Ovary (tissue), 9 donors: ENCODE data around the gene RSBN1. TPM values are rescaled to one million over a fixed set of nuclear protein-coding genes. Genes with fewer than 3 reads are reported as not detected.
A peak's percentile ranks its signal among the peaks of the same experiment; 100 is the strongest.

Experiments
- DNase-seq, 5 donors: peaks; one replicate each; pipeline ENCODE4 v3.0.0-alpha.2; 2019 to 2020
- H3K27ac ChIP-seq, 2 donors: fragments of 200-600 bp; one replicate each; pipeline versions ENCODE4 v1.5.1 to v1.8.0; 2019 to 2022
- H3K27me3 ChIP-seq: fragments of 200-600 bp; one replicate; pipeline ENCODE4 v1.8.0; 2022
- H3K36me3 ChIP-seq: fragments of 200-600 bp; sonication (generic); one replicate; pipeline ENCODE4 v1.5.1; 2019
- H3K4me1 ChIP-seq: one replicate; pipeline ENCODE4 v1.8.1; 2013; ENCODE audit warnings: mild to moderate bottlenecking, moderate library complexity; ENCODE audit not compliant: insufficient read depth
- H3K4me3 ChIP-seq: fragments of 200-600 bp; sonication (generic); one replicate; pipeline ENCODE4 v1.5.1; 2017
- H3K9me3 ChIP-seq, 2 donors: fragments of 200-600 bp in 1 of 2; sonication (generic) in 1 of 2; one replicate each; pipeline versions ENCODE4 v1.5.1 to v1.8.1; 2013 to 2019; ENCODE audit warnings: mild to moderate bottlenecking in 1 of 2, moderate library complexity in 1 of 2
- EP300 ChIP-seq: sonication (generic); formaldehyde crosslinking; IDR thresholded peaks from one replicate; pipeline ENCODE4 v1.6.1; 2017; ENCODE audit warnings: antibody characterized with exemption
- POLR2A ChIP-seq: fragments of 450-650 bp; IDR thresholded peaks from one replicate; pipeline ENCODE4 v1.6.1; 2017; ENCODE audit warnings: antibody characterized with exemption, mild to moderate bottlenecking, moderate library complexity
- WGBS, 3 donors: extraction: QIAGEN DNeasy Blood & Tissue Kit in 1 of 3; methylation state at CpG; one replicate each; pipeline versions ENCODE4 v1.1.5 to v1.1.7; 2013 to 2017; 5-methylcytosine and 5-hydroxymethylcytosine counted together
- intact Hi-C, 4 donors: fragments of 100-400 bp; cut with DNase I; formaldehyde crosslinking; loops; one replicate each; pipeline versions ENCODE4 v1.11.0 to v1.15.1; 2022 to 2023
- polyA plus RNA-seq, 2 donors: library from polyadenylated mRNA; stranded (reverse); fragments of 200-250 nt in 1 of 2; fragments of 350-450 nt in 1 of 2; fragmentation: Illumina TruSeq in 1 of 2; extraction: RNeasy Lipid Tissue Mini Kit (QIAGEN cat#74804) in 1 of 2; gene quantifications; one replicate each; pipeline ENCODE4 v1.2.3, GENCODE V29; 2013 to 2014
- total RNA-seq, 7 donors: library from RNA; depleted of rRNA in 2 of 7; stranded (reverse); fragments of >200 nt in 2 of 7; fragmentation: NEBNext Ultra II Directional in 3 of 7; extraction: Animal tissue kit (Norgen Biotek cat#: 25700) in 3 of 7; gene quantifications; one replicate each; pipeline versions ENCODE4 v1.1.0 to v1.2.4, GENCODE V29; 2016 to 2023
- TF ChIP-seq, protein P1 (sequence below), 3 donors: fragments of 450-650 bp in 2 of 3; fragments of 200-600 bp in 1 of 3; IDR thresholded peaks; one replicate each; pipeline versions ENCODE4 v1.5.1 to v1.8.0; 2016 to 2022; ENCODE audit warnings: antibody characterized with exemption in 3 of 3, mild to moderate bottlenecking in 1 of 3
- donor health status: DM: no; HTN: no; CAD: no; lungs with moderate emphysema.
- donor health status: DM: no; HTN: no; CAD: no.
- donor health status: Bipolar disorder and iron deficiency.
- donor health status: DM: yes; HTN: yes; CAD: no.
- donor health status: DM: no; HTN: no; CAD: no.
- donor health status: DM: yes; HTN: yes; CAD: no.

Gene RSBN1
- total and polyA plus RNA-seq, 9 donors, result 10.5 to 36.1 (median 29.7) TPM

DNA sequence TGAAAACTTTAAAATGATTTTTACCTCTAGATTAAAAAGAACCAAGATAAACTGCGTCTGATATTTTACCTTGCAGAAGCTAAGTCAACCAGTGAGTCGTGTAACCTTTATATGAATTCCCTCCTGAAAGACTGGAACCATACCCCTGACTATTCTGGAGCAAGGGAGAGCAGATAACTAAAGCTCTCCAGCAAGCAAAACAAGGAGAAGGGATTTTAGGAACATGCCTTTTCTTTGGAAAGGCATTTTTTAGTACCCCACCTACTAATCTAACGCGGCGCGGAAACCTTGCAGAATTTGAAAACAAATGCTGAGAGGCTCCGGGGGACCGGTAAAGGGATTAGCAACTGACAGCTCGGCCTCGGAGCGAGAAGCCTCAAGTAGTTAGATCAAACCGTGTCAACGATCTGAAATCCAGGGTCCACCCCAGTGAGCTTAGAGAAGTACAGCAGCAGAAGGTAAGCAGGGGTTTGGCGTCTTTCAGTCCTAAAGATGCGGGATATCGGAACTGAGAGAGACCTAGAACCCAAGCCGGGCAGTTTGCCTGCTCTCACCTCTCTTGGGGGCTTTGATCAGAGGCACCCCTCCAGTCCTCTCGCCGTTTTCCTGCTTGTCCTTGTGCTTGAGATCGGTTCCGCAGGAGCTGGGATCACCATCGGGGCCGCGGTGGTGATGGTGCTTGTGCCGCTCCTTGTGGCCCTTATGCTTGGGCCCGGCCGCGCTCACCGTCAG, 954 bp downstream of the RSBN1 start:
- peak in 2 of 5 donors; percentile 59 to 70 for DNase-seq
- no peaks in the 10 kb centered on the region for H3K36me3 ChIP-seq
- intact Hi-C loops, result no loop called here

DNA sequence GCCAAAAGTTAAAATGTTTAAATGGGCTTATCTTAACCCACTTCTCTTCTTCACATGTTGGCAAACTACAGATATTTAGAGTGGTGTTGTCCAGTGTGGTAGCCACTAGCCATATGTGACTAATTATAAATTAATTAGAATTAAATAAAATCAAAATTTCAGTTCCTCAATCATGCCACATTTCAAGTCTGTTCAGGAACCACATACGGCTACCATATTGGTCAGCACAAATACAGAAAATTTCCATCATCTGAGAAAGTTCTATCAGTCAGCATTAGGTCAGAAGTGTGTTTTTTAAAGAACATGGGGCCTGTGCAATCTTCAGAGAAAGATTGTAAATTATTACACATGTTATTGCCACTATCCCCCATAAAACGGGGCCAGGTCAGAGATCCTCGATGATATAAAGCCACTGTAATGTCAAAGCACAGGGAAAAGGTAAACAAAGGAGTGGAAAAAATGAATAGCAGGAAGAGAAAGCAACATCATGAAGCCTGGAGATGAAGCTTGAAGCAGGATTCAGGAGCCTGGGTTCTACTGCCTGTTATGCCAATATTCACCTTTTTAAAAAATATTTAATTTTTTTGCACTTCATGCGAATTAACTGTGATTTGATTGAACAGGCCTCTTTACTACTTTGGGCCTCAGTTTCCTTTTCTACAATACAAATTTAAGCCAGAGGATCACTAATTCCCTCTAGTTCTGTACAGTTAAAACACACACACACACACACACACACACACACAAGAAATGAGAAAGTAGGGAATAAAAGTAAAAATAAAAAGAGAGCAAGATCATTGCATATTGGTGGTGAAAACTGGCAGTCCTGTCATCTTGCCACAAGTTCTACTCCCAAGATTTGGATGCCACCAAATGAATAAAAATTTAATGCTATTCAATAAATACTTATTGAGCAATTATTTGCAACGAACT, 2.3 kb downstream of the RSBN1 start:
- TF ChIP-seq POLR2A (no peak), EP300 (no peak)
- TF ChIP-seq, protein P1, sequence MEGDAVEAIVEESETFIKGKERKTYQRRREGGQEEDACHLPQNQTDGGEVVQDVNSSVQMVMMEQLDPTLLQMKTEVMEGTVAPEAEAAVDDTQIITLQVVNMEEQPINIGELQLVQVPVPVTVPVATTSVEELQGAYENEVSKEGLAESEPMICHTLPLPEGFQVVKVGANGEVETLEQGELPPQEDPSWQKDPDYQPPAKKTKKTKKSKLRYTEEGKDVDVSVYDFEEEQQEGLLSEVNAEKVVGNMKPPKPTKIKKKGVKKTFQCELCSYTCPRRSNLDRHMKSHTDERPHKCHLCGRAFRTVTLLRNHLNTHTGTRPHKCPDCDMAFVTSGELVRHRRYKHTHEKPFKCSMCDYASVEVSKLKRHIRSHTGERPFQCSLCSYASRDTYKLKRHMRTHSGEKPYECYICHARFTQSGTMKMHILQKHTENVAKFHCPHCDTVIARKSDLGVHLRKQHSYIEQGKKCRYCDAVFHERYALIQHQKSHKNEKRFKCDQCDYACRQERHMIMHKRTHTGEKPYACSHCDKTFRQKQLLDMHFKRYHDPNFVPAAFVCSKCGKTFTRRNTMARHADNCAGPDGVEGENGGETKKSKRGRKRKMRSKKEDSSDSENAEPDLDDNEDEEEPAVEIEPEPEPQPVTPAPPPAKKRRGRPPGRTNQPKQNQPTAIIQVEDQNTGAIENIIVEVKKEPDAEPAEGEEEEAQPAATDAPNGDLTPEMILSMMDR (IDR thresholded peaks at IDR 0.05), result no peak
- Histone ChIP-seq H3K36me3 (no peaks in the 10 kb centered on the region), H3K4me1 (peaks cover 6% of the 10 kb centered on the region), H3K27ac (no peak overlapping the region), H3K27me3 (no peaks in the 10 kb centered on the region), H3K9me3 (no peaks in the 10 kb centered on the region), H3K4me3 (peak overlapping the region; percentile 77)
- DNase-seq, result no peak
- intact Hi-C loops, result loop anchor here in 1 of 4 donors (5.0 kb wide), 1 partner anchor 48 kb away; no protein-coding TSS in a partner anchor
- WGBS, 3 donors, result 32 to 42% (median 34%) methylated on average over 5 of the region's 5 CpGs

More for the DNA sequence above, 954 bp downstream of the RSBN1 start:
- Histone ChIP-seq H3K4me1 (peaks cover 4% of the 10 kb centered on the region), H3K27me3 (no peaks in the 10 kb centered on the region), H3K27ac (peak overlapping the region; percentile 93 to 96), H3K9me3 (no peaks in the 10 kb centered on the region), H3K4me3 (peak overlapping the region; percentile 77)
- no peak for TF ChIP-seq POLR2A
- no peak for TF ChIP-seq EP300
- TF ChIP-seq, protein P1 (IDR thresholded peaks at IDR 0.05), result no peak
- 0% methylated on average over 22 to 29 of the region's 29 CpGs for WGBS, 3 donors

DNA sequence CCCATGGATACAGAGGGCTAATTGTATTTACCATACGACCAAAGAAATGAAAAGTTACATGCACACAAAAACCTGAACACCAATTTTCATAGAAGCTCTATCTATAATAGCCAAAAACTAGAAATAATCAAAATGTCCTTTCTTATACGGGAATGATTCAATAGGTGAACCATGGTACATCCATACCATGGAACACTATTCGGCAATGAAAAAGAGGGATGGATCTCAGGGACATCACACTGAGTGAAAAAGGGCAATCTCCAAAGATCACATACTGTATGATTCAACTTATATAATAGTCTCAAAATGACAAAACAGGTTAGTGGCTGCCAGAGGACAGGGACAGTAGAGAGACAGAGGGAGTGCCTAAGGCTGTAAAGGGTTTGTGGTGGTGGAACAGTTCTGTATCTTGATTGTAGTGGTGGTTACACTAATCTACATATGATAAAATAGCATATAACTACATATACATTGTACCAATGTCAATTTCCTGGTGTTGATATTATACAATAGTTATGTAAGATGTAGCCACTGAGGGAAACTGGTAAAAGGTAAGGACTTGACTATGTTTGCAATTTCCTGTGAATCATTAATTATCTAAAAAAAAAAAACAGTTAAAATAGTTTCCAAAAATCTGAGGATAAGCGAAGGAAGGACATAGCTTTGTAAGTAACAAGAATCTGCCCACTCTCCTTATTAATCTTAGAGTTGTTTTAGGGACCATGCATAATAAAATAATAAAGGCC, 3.7 kb downstream of the RSBN1 start:
- no peak for DNase-seq
- Histone ChIP-seq H3K4me3 (no peak overlapping the region), H3K36me3 (no peaks in the 10 kb centered on the region), H3K4me1 (peaks cover 9% of the 10 kb centered on the region), H3K27me3 (no peaks in the 10 kb centered on the region), H3K27ac (no peak overlapping the region), H3K9me3 (no peaks in the 10 kb centered on the region)
- 80 to 88% (median 87%) methylated on average over 4 of the region's 4 CpGs for WGBS, 3 donors
- TF ChIP-seq POLR2A (no peak), EP300 (no peak)
- TF ChIP-seq, protein P1 (IDR thresholded peaks at IDR 0.05), result no peak
- intact Hi-C loops, result loop anchor here in 1 of 4 donors (5.0 kb wide), 1 partner anchor 46 kb away; no protein-coding TSS in a partner anchor

DNA sequence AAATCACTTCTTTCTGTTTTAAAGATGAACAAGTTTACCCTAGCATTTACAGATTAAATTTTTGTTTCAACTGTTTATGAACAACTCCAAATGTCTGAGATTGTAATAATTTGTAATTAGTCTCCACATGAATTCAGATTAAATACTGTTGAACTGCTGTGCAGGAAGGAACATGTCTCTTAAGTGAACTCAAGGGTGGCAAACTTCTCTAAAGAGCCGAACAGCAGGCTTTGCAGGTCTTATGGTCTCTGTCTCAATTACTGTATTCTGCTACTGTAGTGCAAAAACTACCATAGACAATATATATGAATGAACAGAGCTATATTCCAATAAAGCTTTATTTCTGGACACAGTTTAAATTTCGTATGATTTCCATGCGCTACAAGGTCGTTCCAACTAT, 6.6 kb downstream of the RSBN1 start:
- H3K4me1 ChIP-seq, result peaks cover 11% of the 10 kb centered on the region

More for the DNA sequence above, 6.6 kb downstream of the RSBN1 start:
- intact Hi-C loops, result loop anchor here in 1 of 4 donors (5.0 kb wide), 1 partner anchor 43 kb away; no protein-coding TSS in a partner anchor
- Histone ChIP-seq H3K36me3 (no peaks in the 10 kb centered on the region), H3K9me3 (no peaks in the 10 kb centered on the region), H3K27ac (no peak overlapping the region), H3K27me3 (no peaks in the 10 kb centered on the region), H3K4me3 (no peak overlapping the region)
- no peak for DNase-seq
- TF ChIP-seq POLR2A (no peak), EP300 (no peak)
- TF ChIP-seq, protein P1 (IDR thresholded peaks at IDR 0.05), result no peak
- WGBS, 3 donors, result 93 to 98% (median 94%) methylated on average over 4 of the region's 4 CpGs
